ENCODE results near the gene SPRED2. TPM values are rescaled to one million over a fixed set of nuclear protein-coding genes. Genes with fewer than 3 reads are reported as not detected.

The SPRED2 gene
- polyA plus RNA-seq, 1 donor: 41.2 TPM

- DNase-seq: no peak
These were observed 64.9 kb downstream of the SPRED2 start for GRCh38 chr2:65367524-65367923.

GRCh38 chr2:65366595-65367125 is 65.7 kb downstream of the SPRED2 start:
- no peak for DNase-seq

GRCh38 chr2:65364986-65365733 is 67.2 kb downstream of the SPRED2 start:
- no peak for DNase-seq

- no peak for DNase-seq
These were observed 68.3 kb downstream of the SPRED2 start for GRCh38 chr2:65363879-65364666.

GRCh38 chr2:65361623-65362022 is 70.8 kb downstream of the SPRED2 start:
- no peak for DNase-seq

GRCh38 chr2:65360441-65360840 is 72.0 kb downstream of the SPRED2 start:
- no peak for DNase-seq

- DNase-seq: no peak
These were observed 73.6 kb downstream of the SPRED2 start for GRCh38 chr2:65358678-65359400.

GRCh38 chr2:65357959-65358294 is 74.5 kb downstream of the SPRED2 start:
- no peak for DNase-seq

- no peak for DNase-seq
These were observed 75.1 kb downstream of the SPRED2 start for GRCh38 chr2:65357095-65357958.

- DNase-seq: no peak
These were observed 77.1 kb downstream of the SPRED2 start for GRCh38 chr2:65355186-65355831.

- no peak for DNase-seq
These were observed 77.6 kb downstream of the SPRED2 start for GRCh38 chr2:65354773-65355172.

GRCh38 chr2:65353927-65354326 is 78.5 kb downstream of the SPRED2 start:
- DNase-seq: no peak

- DNase-seq: no peak
These were observed 79.4 kb downstream of the SPRED2 start for GRCh38 chr2:65353046-65353445.

- DNase-seq: no peak
These were observed 80.3 kb downstream of the SPRED2 start for GRCh38 chr2:65351948-65352595.

GRCh38 chr2:65351234-65351947 is 81.0 kb downstream of the SPRED2 start:
- no peak for DNase-seq

- DNase-seq: peak; percentile 42
These were observed 81.7 kb downstream of the SPRED2 start for GRCh38 chr2:65350651-65351056.

- peak; percentile 59 for DNase-seq
These were observed 82.5 kb downstream of the SPRED2 start for GRCh38 chr2:65349863-65350262.

- DNase-seq: no peak
These were observed 84.5 kb downstream of the SPRED2 start for GRCh38 chr2:65347913-65348312.

- DNase-seq: no peak
These were observed 86.8 kb downstream of the SPRED2 start for GRCh38 chr2:65345631-65346030.

- no peak for DNase-seq
These were observed 87.7 kb downstream of the SPRED2 start for GRCh38 chr2:65344689-65345088.
